ENCODE data around the gene SKIL.

The SKIL gene

GRCh38 chr3:170346481-170347392, 10.8 kb upstream of the SKIL start:
- DNase-seq (ENCODE audit: low read depth in 2 of 2, low spot score in 1 of 2): no peak

GRCh38 chr3:170350515-170351413, 6.8 kb upstream of the SKIL start:
- no peak for DNase-seq (ENCODE audit: low read depth in 2 of 2, low spot score in 1 of 2)

GRCh38 chr3:170352936-170353335, 4.6 kb upstream of the SKIL start:
- no peak for DNase-seq (ENCODE audit: low read depth in 2 of 2, low spot score in 1 of 2)

GRCh38 chr3:170353485-170353884, 4.0 kb upstream of the SKIL start:
- no peak for DNase-seq (ENCODE audit: low read depth in 2 of 2, low spot score in 1 of 2)

- DNase-seq (ENCODE audit: low read depth in 2 of 2, low spot score in 1 of 2): no peak
These were observed 2.8 kb upstream of the SKIL start for GRCh38 chr3:170354760-170355159.

- no peak for DNase-seq (ENCODE audit: low read depth in 2 of 2, low spot score in 1 of 2)
These were observed 1.5 kb upstream of the SKIL start for GRCh38 chr3:170355738-170356595.

- peak; percentile 17 to 28 for DNase-seq (ENCODE audit: low read depth in 2 of 2, low spot score in 1 of 2)
These were observed 829 bp upstream of the SKIL start for GRCh38 chr3:170356596-170357175.

GRCh38 chr3:170358042-170359010, 811 bp downstream of the SKIL start:
- DNase-seq (ENCODE audit: low read depth in 2 of 2, low spot score in 1 of 2): peak; percentile 61 to 65

- DNase-seq (ENCODE audit: low read depth in 2 of 2, low spot score in 1 of 2): no peak
These were observed 1.7 kb downstream of the SKIL start for GRCh38 chr3:170359178-170359704.

- DNase-seq (ENCODE audit: low read depth in 2 of 2, low spot score in 1 of 2): no peak
These were observed 3.0 kb downstream of the SKIL start for GRCh38 chr3:170360466-170360865.

- no peak for DNase-seq (ENCODE audit: low read depth in 2 of 2, low spot score in 1 of 2)
These were observed 3.4 kb downstream of the SKIL start for GRCh38 chr3:170360916-170361315.

GRCh38 chr3:170361711-170362110, 4.2 kb downstream of the SKIL start:
- DNase-seq (ENCODE audit: low read depth in 2 of 2, low spot score in 1 of 2): no peak

- DNase-seq (ENCODE audit: low read depth in 2 of 2, low spot score in 1 of 2): no peak
These were observed 6.0 kb downstream of the SKIL start for GRCh38 chr3:170363471-170363994.

GRCh38 chr3:170364965-170365364, 7.5 kb downstream of the SKIL start:
- no peak for DNase-seq (ENCODE audit: low read depth in 2 of 2, low spot score in 1 of 2)

- DNase-seq (ENCODE audit: low read depth in 2 of 2, low spot score in 1 of 2): no peak
These were observed 10.3 kb downstream of the SKIL start for GRCh38 chr3:170367797-170368196.

GRCh38 chr3:170368921-170369320, 11.4 kb downstream of the SKIL start:
- DNase-seq (ENCODE audit: low read depth in 2 of 2, low spot score in 1 of 2): no peak

- DNase-seq (ENCODE audit: low read depth in 2 of 2, low spot score in 1 of 2): no peak
These were observed 14.8 kb downstream of the SKIL start for GRCh38 chr3:170372190-170372879.

GRCh38 chr3:170383567-170383966, 26.1 kb downstream of the SKIL start:
- DNase-seq (ENCODE audit: low read depth in 2 of 2, low spot score in 1 of 2): no peak

Data from stimulated activated CD8-positive, alpha-beta memory T cell treated with anti-CD3 and anti-CD28 coated beads, Interleukin-4, amount 100 ng/mL, for 1 hour (primary cell).